HCT116 (cell line): ENCODE measurements around the gene MYH3. TPM values are rescaled to one million over a fixed set of nuclear protein-coding genes. Genes with fewer than 3 reads are reported as not detected.

Experiments used
- ATAC-seq: fragments of 200-7000 bp; cut with Tn5 transposase; 2 replicates; pipeline ENCODE4 v1.9.1; 2020; ENCODE audit warnings: mild to moderate bottlenecking, moderate library complexity
- BruUV-seq: library from RNA; stranded (reverse); fragments of 400-500 nt; replicated peaks from 2 replicates; lab custom pipeline; 2021; lab: Mats Ljungman, UMichigan
- CTCF ChIA-PET: fragments of 300-600 bp; sonication (Branson Sonifier 250); formaldehyde crosslinking; loops from one replicate; lab custom pipeline; 2021; ENCODE audit warnings: antibody characterized with exemption; lab: Charles Lee
- POLR2A ChIA-PET: fragments of 300-600, 350-600 bp; sonication (Branson Sonifier 250); formaldehyde crosslinking; loops from one replicate; lab custom pipeline; 2021; ENCODE audit warnings: antibody characterized with exemption; lab: Charles Lee
- RAD21 ChIA-PET, 2 experiments: fragments of 300-600 bp; sonication (Branson Sonifier 250); formaldehyde crosslinking; loops; one replicate each; lab custom pipeline; 2023; ENCODE audit warnings: low total read pairs in 2 of 2; ENCODE audit not compliant: uncharacterized antibody in 2 of 2, unreplicated experiment in 2 of 2, low non-redundant PET in 1 of 2; lab: Charles Lee
- DNase-seq: peaks from one replicate; pipeline ENCODE4 v3.0.0-alpha.2; 2010; ENCODE audit warnings: low read depth, low spot score
- H2AFZ ChIP-seq: fragments of 200-600 bp; shearing (Covaris generic), sonication (generic); 2 replicates; pipeline ENCODE4 v1.6.1; 2017; ENCODE audit warnings: low read depth, mixed run types, mixed read lengths, antibody characterized with exemption, low read length; ENCODE audit not compliant: poor library complexity, severe bottlenecking
- H3K27ac ChIP-seq: 2 replicates; pipeline ENCODE4 v1.5.1; 2012; ENCODE audit warnings: low read depth, low read length
- H3K27me3 ChIP-seq: fragments of 200-600 bp; sonication (generic); 2 replicates; pipeline ENCODE4 v1.6.1; 2016; ENCODE audit warnings: mixed run types, low read length, mixed read lengths; ENCODE audit not compliant: insufficient read depth
- H3K36me3 ChIP-seq, 2 experiments: fragments of 200-500 bp in 1 of 2; fragments of 200-600 bp in 1 of 2; sonication (Bioruptor generic) in 1 of 2; sonication (generic) in 1 of 2; 2 replicates each; pipeline versions ENCODE4 v1.5.1 to v1.6.1; 2014 to 2016; ENCODE audit warnings: low read length in 2 of 2, inconsistent platforms in 1 of 2, mixed read lengths in 1 of 2, mixed run types in 1 of 2; ENCODE audit not compliant: insufficient read depth in 2 of 2, control insufficient read depth in 1 of 2
- H3K4me1 ChIP-seq, 2 experiments: fragments of 200-600 bp in 1 of 2; sonication (generic) in 1 of 2; 2 replicates each; pipeline versions ENCODE4 v1.5.1 to v1.6.1; 2012 to 2017; ENCODE audit warnings: low read length in 2 of 2, inconsistent platforms in 1 of 2, mild to moderate bottlenecking in 1 of 2, mixed read lengths in 1 of 2, mixed run types in 1 of 2, moderate library complexity in 1 of 2; ENCODE audit not compliant: insufficient read depth in 2 of 2, control insufficient read depth in 1 of 2
- H3K4me2 ChIP-seq: fragments of 200-600 bp; sonication (generic); 2 replicates; pipeline ENCODE4 v1.6.1; 2017; ENCODE audit warnings: mixed run types, low read length, mixed read lengths
- H3K4me3 ChIP-seq, 2 experiments: fragments of 200-600 bp in 1 of 2; sonication (generic) in 1 of 2; replicated peaks in 1 of 2; 2 replicates each; pipeline ENCODE4 v1.5.1; 2011 to 2016; ENCODE audit warnings: low read length in 2 of 2, control low read depth in 1 of 2, low read depth in 1 of 2, mild to moderate bottlenecking in 1 of 2, mixed read lengths in 1 of 2, mixed run types in 1 of 2
- H3K79me2 ChIP-seq: fragments of 200-600 bp; sonication (generic); 2 replicates; pipeline ENCODE4 v1.6.1; 2017; ENCODE audit warnings: mild to moderate bottlenecking, mixed run types, low read length, moderate library complexity, mixed read lengths; ENCODE audit not compliant: insufficient read depth
- H3K9ac ChIP-seq: fragments of 200-600 bp; sonication (generic); 2 replicates; pipeline ENCODE4 v1.6.1; 2016; ENCODE audit warnings: low read length, mixed read lengths
- H3K9me2 ChIP-seq: fragments of 200-600 bp; sonication (generic), shearing (Covaris generic); 2 replicates; pipeline ENCODE4 v1.6.1; 2017; ENCODE audit warnings: mixed run types, mild to moderate bottlenecking, moderate library complexity; ENCODE audit not compliant: insufficient read depth
- H3K9me3 ChIP-seq, 2 experiments: fragments of 200-500 bp in 1 of 2; fragments of 200-600 bp in 1 of 2; sonication (Bioruptor generic) in 1 of 2; sonication (generic) in 1 of 2; 2 replicates each; pipeline ENCODE4 v1.6.1; 2014 to 2017; ENCODE audit warnings: low read length in 2 of 2, mixed read lengths in 2 of 2, inconsistent platforms in 1 of 2, low read depth in 1 of 2, mild to moderate bottlenecking in 1 of 2, mixed run types in 1 of 2, moderate library complexity in 1 of 2; ENCODE audit not compliant: control insufficient read depth in 1 of 2, insufficient read depth in 1 of 2
- H4K20me1 ChIP-seq: fragments of 200-600 bp; sonication (generic), shearing (Covaris generic); 2 replicates; pipeline ENCODE4 v1.6.1; 2017; ENCODE audit warnings: mixed run types, mild to moderate bottlenecking, moderate library complexity; ENCODE audit not compliant: insufficient read depth
- ATF3 ChIP-seq: IDR thresholded peaks from 2 replicates; pipeline ENCODE4 v1.6.1; 2012
- CBX3 ChIP-seq: IDR thresholded peaks from 2 replicates; pipeline ENCODE4 v1.6.1; 2012; ENCODE audit warnings: low read depth
- CEBPB ChIP-seq: IDR thresholded peaks from 2 replicates; pipeline ENCODE4 v1.6.1; 2012; ENCODE audit warnings: low read depth
- EGR1 ChIP-seq: IDR thresholded peaks from 2 replicates; pipeline ENCODE4 v1.6.1; 2012; ENCODE audit warnings: low read depth
- ELF1 ChIP-seq: IDR thresholded peaks from 2 replicates; pipeline ENCODE4 v1.6.1; 2012; ENCODE audit warnings: low read depth, borderline replicate concordance
- EZH2phosphoT487 ChIP-seq: fragments of 200-600 bp; IDR thresholded peaks from 2 replicates; pipeline ENCODE4 v1.6.1; 2018; ENCODE audit warnings: antibody characterized with exemption, borderline replicate concordance
- JUND ChIP-seq: IDR thresholded peaks from 2 replicates; pipeline ENCODE4 v1.6.1; 2012
- MAX ChIP-seq: IDR thresholded peaks from 2 replicates; pipeline ENCODE4 v1.6.1; 2012
- POLR2A ChIP-seq: IDR thresholded peaks from 2 replicates; pipeline ENCODE4 v1.7.0; 2011; ENCODE audit warnings: borderline replicate concordance; ENCODE audit not compliant: insufficient read depth, insufficient read length; ENCODE audit errors: extremely low read depth
- RAD21 ChIP-seq: IDR thresholded peaks from 2 replicates; pipeline ENCODE4 v1.6.1; 2012; ENCODE audit warnings: low read depth, mild to moderate bottlenecking
- SP1 ChIP-seq: IDR thresholded peaks from 2 replicates; pipeline ENCODE4 v1.6.1; 2012; ENCODE audit warnings: low read depth
- YY1 ChIP-seq: IDR thresholded peaks from 2 replicates; pipeline ENCODE4 v1.6.1; 2011; ENCODE audit warnings: low read length, low read depth, moderate library complexity, mild to moderate bottlenecking; ENCODE audit not compliant: insufficient replicate concordance; ENCODE audit errors: extremely low read depth
- ZFX ChIP-seq: fragments of 450-650 bp; IDR thresholded peaks from 2 replicates; pipeline ENCODE4 v1.6.1; 2017
- ZNF274 ChIP-seq: fragments of 200-500 bp; sonication (Bioruptor generic); IDR thresholded peaks from 2 replicates; pipeline ENCODE4 v1.6.1; 2014; ENCODE audit warnings: mild to moderate bottlenecking, low read depth, low read length, inconsistent platforms
- intact Hi-C: fragments of 100-400 bp; cut with micrococcal nuclease; formaldehyde crosslinking; loops from 2 replicates; pipeline ENCODE4 v1.10.0; 2022
- total RNA-seq: library from RNA; stranded (reverse); gene quantifications from one replicate; pipeline ENCODE4 v1.2.1, GENCODE V29; 2021; ENCODE audit not compliant: unreplicated experiment
- TF ChIP-seq, protein P1 (sequence below): IDR thresholded peaks from 2 replicates; pipeline ENCODE4 v1.6.1; 2011; ENCODE audit warnings: mild to moderate bottlenecking, low read length, moderate library complexity; ENCODE audit not compliant: insufficient replicate concordance; ENCODE audit errors: extremely low read depth
- TF ChIP-seq, protein P2 (sequence below), 3 experiments: fragments of 200-600 bp in 1 of 3; sonication (generic) in 1 of 3; IDR thresholded peaks in 2 of 3; conservative IDR thresholded peaks in 1 of 3; 2 replicates each; pipeline ENCODE4 v1.5.1; 2012 to 2017; ENCODE audit warnings: low read depth in 2 of 3, low read length in 2 of 3, antibody characterized with exemption in 1 of 3, borderline replicate concordance in 1 of 3, control low read depth in 1 of 3, mild to moderate bottlenecking in 1 of 3, mixed read lengths in 1 of 3, mixed run types in 1 of 3, moderate library complexity in 1 of 3; ENCODE audit not compliant: insufficient read depth in 1 of 3

The MYH3 gene
- total RNA-seq, 1 experiment from 2014 or later, result 1.6 TPM

- ChIA-PET CTCF (no interaction called here), POLR2A (no interaction called here), RAD21 (no interaction called here)
- TF ChIP-seq ELF1 (no peak), ATF3 (no peak), CEBPB (no peak), POLR2A (no peak), EZH2phosphoT487 (no peak)
- ATAC-seq, result no peak
- Histone ChIP-seq H4K20me1 (no peaks in the 10 kb centered on the region), H3K27ac (no peak overlapping the region), H3K9ac (no peak overlapping the region), H3K4me3 (no peak overlapping the region), H2AFZ (no peak overlapping the region), H3K4me1 (no peaks in the 10 kb centered on the region), H3K79me2 (no peaks in the 10 kb centered on the region), H3K27me3 (no peaks in the 10 kb centered on the region), H3K36me3 (no peaks in the 10 kb centered on the region), H3K4me2 (no peak overlapping the region), H3K9me3 (no peaks in the 10 kb centered on the region), H3K9me2 (no peaks in the 10 kb centered on the region)
- intact Hi-C loops, result no loop called here
- no peak for DNase-seq
- no TSS peak for BruUV-seq
These were observed 5.2 kb downstream of the MYH3 start for GRCh38 chr17:10651927-10652326.

- Histone ChIP-seq H3K4me2 (no peak overlapping the region), H3K27ac (no peak overlapping the region), H3K9me2 (no peaks in the 10 kb centered on the region), H3K9me3 (no peaks in the 10 kb centered on the region), H3K27me3 (no peaks in the 10 kb centered on the region), H3K9ac (no peak overlapping the region), H3K4me1 (no peaks in the 10 kb centered on the region), H3K79me2 (no peaks in the 10 kb centered on the region), H3K4me3 (no peak overlapping the region), H4K20me1 (no peaks in the 10 kb centered on the region), H3K36me3 (no peaks in the 10 kb centered on the region), H2AFZ (no peak overlapping the region)
- BruUV-seq, result no TSS peak
- ChIA-PET POLR2A (no interaction called here), RAD21 (no interaction called here), CTCF (interaction anchor here (0.6 kb wide), 1 partner anchor 226 kb away, joined by 3 read pairs; no protein-coding TSS in a partner anchor)
- intact Hi-C loops, result no loop called here
- ATAC-seq (no peak), DNase-seq (no peak)
- no peak for TF ChIP-seq YY1
- TF ChIP-seq RAD21, result no peak
- TF ChIP-seq MAX, result no peak
- no peak for TF ChIP-seq EGR1
- no peak for TF ChIP-seq JUND
- no peak for TF ChIP-seq CBX3
- TF ChIP-seq CEBPB, result no peak
- TF ChIP-seq, protein P1, sequence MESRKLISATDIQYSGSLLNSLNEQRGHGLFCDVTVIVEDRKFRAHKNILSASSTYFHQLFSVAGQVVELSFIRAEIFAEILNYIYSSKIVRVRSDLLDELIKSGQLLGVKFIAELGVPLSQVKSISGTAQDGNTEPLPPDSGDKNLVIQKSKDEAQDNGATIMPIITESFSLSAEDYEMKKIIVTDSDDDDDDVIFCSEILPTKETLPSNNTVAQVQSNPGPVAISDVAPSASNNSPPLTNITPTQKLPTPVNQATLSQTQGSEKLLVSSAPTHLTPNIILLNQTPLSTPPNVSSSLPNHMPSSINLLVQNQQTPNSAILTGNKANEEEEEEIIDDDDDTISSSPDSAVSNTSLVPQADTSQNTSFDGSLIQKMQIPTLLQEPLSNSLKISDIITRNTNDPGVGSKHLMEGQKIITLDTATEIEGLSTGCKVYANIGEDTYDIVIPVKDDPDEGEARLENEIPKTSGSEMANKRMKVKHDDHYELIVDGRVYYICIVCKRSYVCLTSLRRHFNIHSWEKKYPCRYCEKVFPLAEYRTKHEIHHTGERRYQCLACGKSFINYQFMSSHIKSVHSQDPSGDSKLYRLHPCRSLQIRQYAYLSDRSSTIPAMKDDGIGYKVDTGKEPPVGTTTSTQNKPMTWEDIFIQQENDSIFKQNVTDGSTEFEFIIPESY, result no peak
- no peak for TF ChIP-seq SP1
- TF ChIP-seq ELF1, result no peak
- TF ChIP-seq ZNF274, result no peak
- TF ChIP-seq ZFX, result no peak
- TF ChIP-seq, protein P2, sequence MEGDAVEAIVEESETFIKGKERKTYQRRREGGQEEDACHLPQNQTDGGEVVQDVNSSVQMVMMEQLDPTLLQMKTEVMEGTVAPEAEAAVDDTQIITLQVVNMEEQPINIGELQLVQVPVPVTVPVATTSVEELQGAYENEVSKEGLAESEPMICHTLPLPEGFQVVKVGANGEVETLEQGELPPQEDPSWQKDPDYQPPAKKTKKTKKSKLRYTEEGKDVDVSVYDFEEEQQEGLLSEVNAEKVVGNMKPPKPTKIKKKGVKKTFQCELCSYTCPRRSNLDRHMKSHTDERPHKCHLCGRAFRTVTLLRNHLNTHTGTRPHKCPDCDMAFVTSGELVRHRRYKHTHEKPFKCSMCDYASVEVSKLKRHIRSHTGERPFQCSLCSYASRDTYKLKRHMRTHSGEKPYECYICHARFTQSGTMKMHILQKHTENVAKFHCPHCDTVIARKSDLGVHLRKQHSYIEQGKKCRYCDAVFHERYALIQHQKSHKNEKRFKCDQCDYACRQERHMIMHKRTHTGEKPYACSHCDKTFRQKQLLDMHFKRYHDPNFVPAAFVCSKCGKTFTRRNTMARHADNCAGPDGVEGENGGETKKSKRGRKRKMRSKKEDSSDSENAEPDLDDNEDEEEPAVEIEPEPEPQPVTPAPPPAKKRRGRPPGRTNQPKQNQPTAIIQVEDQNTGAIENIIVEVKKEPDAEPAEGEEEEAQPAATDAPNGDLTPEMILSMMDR (IDR thresholded peaks at IDR 0.05 in 2 of 3, conservative IDR thresholded peaks at IDR 0.05 in 1 of 3; ENCODE audit: borderline replicate concordance in 1 of 3, insufficient read depth in 1 of 3, low read depth in 2 of 3, low read length in 2 of 3), result no peak
These were observed 7.5 kb downstream of the MYH3 start for GRCh38 chr17:10649602-10650001.
